Measurements from ENCODE around the gene KIF13A.
"Not testable (repeated sequence)": the region's sequence is repeated elsewhere in the genome, so short reads cannot be mapped to it uniquely, and the experiment has no call there.

Gene KIF13A

DNA sequence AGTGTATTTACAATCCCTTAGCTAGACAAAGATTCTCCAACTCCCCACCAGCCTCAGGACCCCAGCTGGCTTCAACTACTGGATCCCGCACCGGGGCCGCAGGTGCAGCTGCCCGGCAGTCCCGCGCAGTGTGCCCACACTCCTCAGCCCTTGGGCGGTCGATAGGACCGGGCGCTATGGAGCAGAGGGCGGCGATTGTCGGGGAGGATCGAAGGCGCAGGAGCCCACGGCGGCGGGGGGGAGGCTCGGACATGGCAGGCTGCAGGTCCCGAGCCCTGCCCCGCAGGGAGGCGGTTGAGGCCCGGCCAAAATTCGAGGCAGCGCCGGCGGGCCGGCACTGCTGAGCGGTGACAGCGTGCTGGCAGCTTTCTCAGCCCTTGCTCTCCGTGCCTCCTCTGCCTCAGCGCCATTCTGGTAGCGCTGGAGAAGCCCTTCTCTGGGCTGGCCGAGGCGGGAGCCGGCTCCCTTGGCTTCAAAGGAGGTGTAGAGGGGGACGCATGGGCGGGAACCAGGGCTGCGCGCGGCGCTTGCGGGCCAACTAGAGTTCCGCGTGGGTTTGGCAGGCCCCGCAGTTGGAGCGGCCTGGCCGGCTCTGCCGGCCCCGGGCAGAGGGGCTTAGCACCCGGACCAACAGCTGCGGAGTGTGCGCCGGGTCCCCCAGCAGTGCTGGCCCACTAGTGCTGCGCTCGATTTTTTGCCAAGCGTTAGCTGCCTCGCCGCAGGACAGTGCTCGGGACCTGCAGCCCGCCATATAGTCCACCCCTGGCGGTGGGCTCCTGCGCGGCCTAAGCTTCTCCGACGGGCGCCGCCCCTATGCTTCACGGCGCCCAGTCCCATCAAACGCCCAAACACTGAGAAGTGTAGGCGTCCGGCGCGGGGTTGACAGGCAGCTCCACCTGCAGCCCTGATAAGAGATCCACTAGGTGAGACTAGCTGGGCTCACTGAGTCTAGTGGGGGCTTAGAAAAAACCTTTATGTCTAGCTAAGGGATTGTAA lies 32.4 kb upstream of the KIF13A start:
- H3K4me3 Mint-ChIP-seq, result no peak overlapping the region
- no peaks in the 10 kb centered on the region for H3K4me1 Mint-ChIP-seq (ENCODE audit: low read depth)
- H3K27ac Mint-ChIP-seq, result no peak overlapping the region
- no peaks in the 10 kb centered on the region for H3K27me3 Mint-ChIP-seq (ENCODE audit: low read depth)
- DNase-seq (ENCODE audit: low spot score), result no peak
- H3K9me3 Mint-ChIP-seq, result peaks cover 4% of the 10 kb centered on the region
- no peaks in the 10 kb centered on the region for H3K36me3 Mint-ChIP-seq (ENCODE audit: low read depth)

DNA sequence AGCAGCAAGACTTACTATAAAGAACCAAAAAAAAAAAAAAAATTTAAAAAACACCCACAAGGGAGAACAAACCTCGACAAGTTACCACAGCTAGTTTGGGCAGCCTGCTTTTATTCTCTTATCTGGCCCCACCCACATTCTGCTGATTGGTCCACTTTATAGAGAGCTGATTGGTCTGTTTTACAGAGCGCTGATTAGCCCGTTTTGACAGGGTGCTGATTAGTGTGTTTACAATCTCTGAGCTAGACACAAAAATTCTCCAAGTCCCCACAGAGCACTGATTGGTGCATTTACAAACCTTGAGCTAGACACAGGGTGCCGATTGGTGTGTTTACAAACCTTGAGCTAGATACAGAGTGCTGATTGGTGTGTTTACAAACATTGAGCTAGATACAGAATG lies 31.7 kb upstream of the KIF13A start:
- H3K9me3 Mint-ChIP-seq; H3K4me1 Mint-ChIP-seq (ENCODE audit: low read depth); H3K27me3 Mint-ChIP-seq (ENCODE audit: low read depth); H3K27ac Mint-ChIP-seq; DNase-seq (ENCODE audit: low spot score); H3K4me3 Mint-ChIP-seq; H3K36me3 Mint-ChIP-seq (ENCODE audit: low read depth): not testable (repeated sequence)

DNA sequence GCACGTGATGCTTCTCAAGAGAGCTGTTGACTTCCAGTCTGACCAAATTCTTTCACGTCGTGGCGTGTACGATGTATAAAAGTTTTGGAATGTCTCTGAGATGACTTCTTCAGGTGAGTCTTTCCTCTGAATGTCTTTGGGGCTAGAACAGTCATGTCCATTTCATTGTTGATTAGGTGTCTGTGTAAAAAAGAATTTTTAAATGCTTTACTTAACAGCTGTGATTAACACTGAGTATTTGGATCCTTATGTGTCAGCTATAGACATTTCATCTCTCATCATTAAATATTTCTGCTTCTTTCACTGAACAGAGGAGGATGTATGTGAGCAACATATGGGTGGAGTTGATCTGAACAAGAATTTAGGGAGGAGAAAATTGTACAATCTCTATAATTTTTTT lies 29.3 kb upstream of the KIF13A start:
- H3K9me3 Mint-ChIP-seq, result peaks cover 4% of the 10 kb centered on the region
- no peaks in the 10 kb centered on the region for H3K4me1 Mint-ChIP-seq (ENCODE audit: low read depth)
- DNase-seq (ENCODE audit: low spot score), result no peak
- H3K27me3 Mint-ChIP-seq (ENCODE audit: low read depth), result no peaks in the 10 kb centered on the region
- no peaks in the 10 kb centered on the region for H3K36me3 Mint-ChIP-seq (ENCODE audit: low read depth)
- no peak overlapping the region for H3K27ac Mint-ChIP-seq
- no peak overlapping the region for H3K4me3 Mint-ChIP-seq

DNA sequence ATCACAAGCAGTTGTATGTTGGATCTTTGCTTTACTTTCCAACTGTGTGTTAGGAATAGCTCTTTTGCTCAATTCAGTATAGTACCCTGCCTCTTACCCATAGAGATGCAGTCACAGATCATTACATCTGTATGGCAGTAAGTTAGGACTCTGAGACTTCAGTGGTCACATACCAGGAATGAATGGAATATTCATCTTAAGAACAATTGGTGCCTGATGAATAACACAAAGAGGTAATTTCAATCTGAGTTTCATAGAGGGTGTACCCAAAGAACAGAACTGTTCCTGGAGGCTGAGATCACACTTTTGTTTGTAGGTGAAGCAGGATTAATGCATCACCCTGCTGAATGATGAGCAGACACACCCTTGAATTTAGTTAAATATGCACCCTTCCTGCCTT lies 28.7 kb upstream of the KIF13A start:
- no peak for DNase-seq (ENCODE audit: low spot score)
- Mint-ChIP-seq H3K4me3 (no peak overlapping the region), H3K27ac (no peak overlapping the region), H3K9me3 (peaks cover 4% of the 10 kb centered on the region), H3K4me1 (ENCODE audit: low read depth) (no peaks in the 10 kb centered on the region), H3K27me3 (ENCODE audit: low read depth) (no peaks in the 10 kb centered on the region), H3K36me3 (ENCODE audit: low read depth) (no peaks in the 10 kb centered on the region)

DNA sequence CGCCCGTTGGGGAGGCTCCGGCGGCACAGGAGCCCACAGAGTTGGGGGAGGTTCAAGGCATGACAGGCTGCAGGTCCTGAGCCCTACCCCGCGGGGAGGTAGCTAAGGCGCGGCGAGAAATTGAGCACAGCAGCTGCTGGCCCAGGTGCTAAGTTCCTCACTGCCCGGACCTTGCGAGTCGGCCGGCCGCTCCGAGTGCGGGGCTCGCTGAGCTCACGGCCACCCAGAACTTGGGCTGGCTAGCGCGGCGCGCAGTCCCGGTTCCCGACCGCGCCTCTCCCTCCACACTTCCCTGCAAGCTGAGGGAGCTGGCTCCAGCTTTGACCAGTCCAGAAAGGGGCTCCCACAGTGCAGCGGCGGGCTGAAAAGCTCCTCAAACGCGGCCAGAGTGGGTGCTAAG lies 23.9 kb upstream of the KIF13A start:
- no peaks in the 10 kb centered on the region for H3K27me3 Mint-ChIP-seq (ENCODE audit: low read depth)
- no peak overlapping the region for H3K27ac Mint-ChIP-seq
- no peaks in the 10 kb centered on the region for H3K9me3 Mint-ChIP-seq
- no peak overlapping the region for H3K4me3 Mint-ChIP-seq
- no peaks in the 10 kb centered on the region for H3K4me1 Mint-ChIP-seq (ENCODE audit: low read depth)
- no peaks in the 10 kb centered on the region for H3K36me3 Mint-ChIP-seq (ENCODE audit: low read depth)
- no peak for DNase-seq (ENCODE audit: low spot score)

DNA sequence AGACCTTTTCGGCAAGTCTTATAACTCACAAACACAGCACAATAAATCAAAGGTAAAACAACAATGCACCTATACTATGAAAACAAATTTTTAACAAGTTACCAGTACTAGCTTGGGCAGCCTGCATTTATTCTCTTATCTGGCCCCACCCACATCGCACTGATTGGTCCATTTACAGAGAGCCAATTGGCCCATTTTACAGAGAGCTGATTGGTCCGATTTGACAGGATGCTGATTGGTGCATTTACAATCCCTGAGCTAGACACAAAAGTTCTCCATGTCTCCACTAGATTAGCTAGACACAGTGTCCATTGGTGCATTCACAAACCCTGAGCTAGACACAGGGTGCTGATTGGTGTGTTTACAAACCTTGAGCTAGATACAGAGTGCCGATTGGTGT lies 23.1 kb upstream of the KIF13A start:
- DNase-seq (ENCODE audit: low spot score); H3K27me3 Mint-ChIP-seq (ENCODE audit: low read depth): not testable (repeated sequence)

DNA sequence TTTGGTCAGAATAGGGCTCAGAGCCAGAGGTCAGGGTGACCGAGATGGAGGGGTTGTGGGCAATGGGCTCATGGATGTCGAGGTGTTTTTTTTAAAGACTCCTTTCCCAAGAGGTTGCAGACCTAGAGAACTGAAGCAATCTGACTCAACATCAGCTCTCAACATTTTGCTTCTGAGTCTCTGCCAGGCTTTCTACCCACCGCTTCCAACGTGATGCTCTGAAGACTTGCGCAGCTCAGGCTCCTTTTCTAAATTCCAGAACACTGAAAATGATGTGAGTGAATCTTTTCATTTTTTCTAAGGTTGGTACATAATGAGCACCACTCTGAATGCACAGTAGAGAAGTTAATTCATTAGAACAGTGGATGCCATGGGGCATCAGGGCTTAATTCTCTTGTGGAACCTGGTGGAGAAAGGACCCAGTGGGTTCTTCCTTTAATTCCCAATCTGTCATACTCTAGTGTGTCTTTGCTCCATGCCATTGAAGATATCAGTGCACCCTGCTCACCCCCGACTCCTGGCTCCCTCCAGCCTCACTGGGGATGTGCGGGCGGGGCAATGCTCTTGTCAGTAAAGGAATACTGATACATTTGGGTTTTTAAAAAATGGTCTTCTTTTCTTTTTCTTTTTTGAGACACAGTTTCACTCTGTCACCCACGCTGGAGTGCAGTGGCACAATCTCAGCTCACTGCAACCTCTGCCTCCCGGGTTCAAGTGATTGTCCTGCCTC lies 17.0 kb upstream of the KIF13A start:
- Mint-ChIP-seq H3K9me3 (no peaks in the 10 kb centered on the region), H3K4me1 (ENCODE audit: low read depth) (no peaks in the 10 kb centered on the region), H3K36me3 (ENCODE audit: low read depth) (no peaks in the 10 kb centered on the region), H3K27ac (no peak overlapping the region), H3K4me3 (no peak overlapping the region), H3K27me3 (ENCODE audit: low read depth) (peaks cover 4% of the 10 kb centered on the region)
- DNase-seq (ENCODE audit: low spot score), result no peak

More for the DNA sequence above, 23.1 kb upstream of the KIF13A start:
- not testable (repeated sequence) for H3K36me3 Mint-ChIP-seq (ENCODE audit: low read depth); H3K9me3 Mint-ChIP-seq; H3K4me1 Mint-ChIP-seq (ENCODE audit: low read depth); H3K4me3 Mint-ChIP-seq; H3K27ac Mint-ChIP-seq

DNA sequence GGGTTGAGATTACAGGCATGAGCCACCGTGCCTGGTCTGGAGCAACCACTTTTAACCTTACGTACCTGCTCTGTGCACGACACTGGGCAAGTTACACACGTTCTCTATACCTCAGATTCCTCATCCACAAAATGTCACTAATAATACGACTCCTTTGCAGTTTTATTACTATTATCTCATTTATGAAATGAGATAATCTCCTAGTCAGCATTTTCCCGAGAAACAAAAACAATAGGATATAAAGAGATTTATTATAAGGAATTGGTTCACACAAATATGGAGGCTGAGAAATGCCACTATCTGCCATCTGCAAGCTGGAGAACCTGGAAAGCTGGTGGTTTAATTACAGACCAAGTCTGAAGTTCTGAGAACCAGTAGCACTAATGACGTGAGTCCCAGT lies 12.0 kb upstream of the KIF13A start:
- Mint-ChIP-seq H3K9me3 (no peaks in the 10 kb centered on the region), H3K27ac (no peak overlapping the region), H3K27me3 (ENCODE audit: low read depth) (peaks cover 25% of the 10 kb centered on the region), H3K4me3 (no peak overlapping the region), H3K4me1 (ENCODE audit: low read depth) (no peaks in the 10 kb centered on the region), H3K36me3 (ENCODE audit: low read depth) (no peaks in the 10 kb centered on the region)
- no peak for DNase-seq (ENCODE audit: low spot score)

DNA sequence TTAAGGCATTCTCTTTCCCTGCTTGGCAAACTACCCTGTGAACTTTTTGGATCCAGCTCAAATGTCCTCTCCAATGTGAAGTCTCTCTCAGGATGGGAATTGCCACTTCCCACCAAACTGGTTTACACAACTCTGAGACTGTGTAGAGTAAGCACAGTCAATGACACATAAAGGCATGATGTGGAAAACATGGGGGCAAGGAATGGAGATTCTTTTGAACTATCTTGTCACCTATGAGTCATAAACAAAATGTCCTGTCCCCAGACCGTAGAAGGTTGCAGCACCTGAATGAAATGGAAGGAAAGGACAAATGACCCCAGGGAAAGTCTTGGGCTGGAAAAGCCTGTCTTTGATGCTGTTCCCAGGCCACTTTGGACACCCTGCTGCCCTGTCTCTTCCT lies 11.0 kb upstream of the KIF13A start:
- no peak overlapping the region for H3K4me3 Mint-ChIP-seq
- H3K9me3 Mint-ChIP-seq, result no peaks in the 10 kb centered on the region
- H3K27me3 Mint-ChIP-seq (ENCODE audit: low read depth), result peaks cover 25% of the 10 kb centered on the region
- H3K36me3 Mint-ChIP-seq (ENCODE audit: low read depth), result no peaks in the 10 kb centered on the region
- no peaks in the 10 kb centered on the region for H3K4me1 Mint-ChIP-seq (ENCODE audit: low read depth)
- no peak overlapping the region for H3K27ac Mint-ChIP-seq
- DNase-seq (ENCODE audit: low spot score), result no peak

DNA sequence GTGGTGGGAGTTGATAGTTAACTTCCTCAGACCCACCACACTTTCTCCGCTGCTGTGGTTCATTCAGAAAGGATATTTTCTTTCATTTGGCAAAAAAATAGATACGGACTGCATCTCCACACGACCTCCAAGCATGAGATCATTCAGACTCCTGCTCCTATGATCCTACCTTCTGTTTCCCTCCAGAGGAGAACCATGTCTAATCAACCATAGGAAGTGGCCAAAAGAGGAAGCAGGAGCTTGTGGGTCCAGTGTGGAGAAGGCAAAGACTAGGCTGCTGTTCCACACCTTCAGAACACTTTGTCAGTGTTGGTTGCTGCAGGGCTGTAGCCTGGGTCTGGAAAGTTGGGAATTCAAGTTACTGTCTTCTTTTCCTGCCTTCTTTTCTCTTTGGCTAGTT lies 10.6 kb upstream of the KIF13A start:
- Mint-ChIP-seq H3K27me3 (ENCODE audit: low read depth) (peaks cover 25% of the 10 kb centered on the region), H3K9me3 (no peaks in the 10 kb centered on the region), H3K27ac (no peak overlapping the region), H3K4me3 (no peak overlapping the region), H3K36me3 (ENCODE audit: low read depth) (no peaks in the 10 kb centered on the region), H3K4me1 (ENCODE audit: low read depth) (no peaks in the 10 kb centered on the region)
- DNase-seq (ENCODE audit: low spot score), result no peak

DNA sequence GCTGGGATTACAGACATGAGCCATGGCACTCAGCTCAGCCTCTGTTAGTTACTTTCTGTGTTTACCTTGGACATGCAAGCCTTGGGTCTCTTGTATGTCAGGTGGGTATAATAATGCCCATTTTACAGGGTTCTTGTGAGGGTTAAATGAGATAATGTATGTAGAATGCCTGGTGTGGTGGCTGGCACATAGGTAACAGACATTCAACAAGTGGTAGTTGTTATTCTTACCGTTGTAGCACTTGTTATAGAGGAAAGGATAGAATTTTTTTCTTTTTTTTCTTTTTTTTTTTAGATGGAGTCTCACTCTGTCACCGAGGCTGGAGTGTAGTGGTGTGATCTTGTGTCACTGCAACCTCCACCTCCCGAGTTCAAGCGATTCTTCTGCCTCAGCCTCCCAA lies 8.0 kb upstream of the KIF13A start:
- no peaks in the 10 kb centered on the region for H3K4me1 Mint-ChIP-seq (ENCODE audit: low read depth)
- H3K27ac Mint-ChIP-seq, result no peak overlapping the region
- no peak overlapping the region for H3K4me3 Mint-ChIP-seq
- no peaks in the 10 kb centered on the region for H3K9me3 Mint-ChIP-seq
- DNase-seq (ENCODE audit: low spot score), result no peak
- H3K27me3 Mint-ChIP-seq (ENCODE audit: low read depth), result peaks cover 33% of the 10 kb centered on the region
- no peaks in the 10 kb centered on the region for H3K36me3 Mint-ChIP-seq (ENCODE audit: low read depth)

DNA sequence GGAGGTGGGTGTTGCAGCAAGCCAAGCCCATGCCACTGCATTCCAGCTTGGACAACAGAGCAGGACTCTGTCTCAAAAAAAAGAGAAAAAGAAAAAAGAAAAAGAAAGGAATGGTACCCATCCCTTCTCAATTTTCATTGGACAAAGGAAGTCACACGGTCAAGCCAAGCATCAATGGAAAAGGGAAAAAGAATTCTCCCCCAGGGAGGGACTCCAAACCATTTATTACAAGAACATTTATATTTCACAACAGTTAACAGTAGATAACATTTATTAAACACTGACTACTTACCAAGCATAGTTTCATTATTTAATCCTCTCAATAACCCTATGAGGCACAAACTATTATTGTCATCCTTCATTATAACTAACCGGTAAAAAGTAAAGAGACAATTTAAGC lies 6.6 kb upstream of the KIF13A start:
- no peak for DNase-seq (ENCODE audit: low spot score)
- no peaks in the 10 kb centered on the region for H3K9me3 Mint-ChIP-seq
- peaks cover 41% of the 10 kb centered on the region for H3K27me3 Mint-ChIP-seq (ENCODE audit: low read depth)
- H3K4me3 Mint-ChIP-seq, result no peak overlapping the region
- H3K27ac Mint-ChIP-seq, result no peak overlapping the region
- no peaks in the 10 kb centered on the region for H3K36me3 Mint-ChIP-seq (ENCODE audit: low read depth)
- H3K4me1 Mint-ChIP-seq (ENCODE audit: low read depth), result no peaks in the 10 kb centered on the region

DNA sequence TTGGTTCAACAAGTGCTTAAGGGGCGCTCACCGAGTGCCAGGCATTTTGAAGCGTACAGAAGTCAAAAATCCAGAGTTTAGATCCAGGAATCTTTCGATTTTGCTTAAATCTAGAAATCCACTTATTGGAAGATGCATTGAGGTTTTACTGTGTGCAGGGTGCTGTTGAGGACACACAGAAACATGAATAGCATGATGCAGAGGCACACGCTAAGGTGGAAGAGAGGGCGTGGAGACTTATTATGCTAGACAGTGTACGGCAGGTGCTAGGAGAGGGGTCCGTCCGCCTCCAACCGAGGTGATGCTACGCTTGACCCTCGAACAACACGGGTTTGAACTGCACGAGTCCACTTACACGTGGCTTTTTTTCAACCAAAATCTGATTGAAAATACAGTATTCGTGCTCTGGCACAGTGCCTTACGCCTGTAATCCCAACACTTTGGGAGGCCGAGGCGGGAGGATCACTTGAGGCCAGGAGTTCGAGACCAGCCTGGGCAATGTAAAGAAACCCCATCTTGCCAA lies 1.0 kb upstream of the KIF13A start:
- no peak overlapping the region for H3K27ac Mint-ChIP-seq
- H3K36me3 Mint-ChIP-seq (ENCODE audit: low read depth), result no peaks in the 10 kb centered on the region
- H3K4me3 Mint-ChIP-seq, result peak overlapping the region; percentile 87
- DNase-seq (ENCODE audit: low spot score), result no peak
- peaks cover 64% of the 10 kb centered on the region for H3K27me3 Mint-ChIP-seq (ENCODE audit: low read depth)
- peaks cover 7% of the 10 kb centered on the region for H3K4me1 Mint-ChIP-seq (ENCODE audit: low read depth)
- no peaks in the 10 kb centered on the region for H3K9me3 Mint-ChIP-seq

DNA sequence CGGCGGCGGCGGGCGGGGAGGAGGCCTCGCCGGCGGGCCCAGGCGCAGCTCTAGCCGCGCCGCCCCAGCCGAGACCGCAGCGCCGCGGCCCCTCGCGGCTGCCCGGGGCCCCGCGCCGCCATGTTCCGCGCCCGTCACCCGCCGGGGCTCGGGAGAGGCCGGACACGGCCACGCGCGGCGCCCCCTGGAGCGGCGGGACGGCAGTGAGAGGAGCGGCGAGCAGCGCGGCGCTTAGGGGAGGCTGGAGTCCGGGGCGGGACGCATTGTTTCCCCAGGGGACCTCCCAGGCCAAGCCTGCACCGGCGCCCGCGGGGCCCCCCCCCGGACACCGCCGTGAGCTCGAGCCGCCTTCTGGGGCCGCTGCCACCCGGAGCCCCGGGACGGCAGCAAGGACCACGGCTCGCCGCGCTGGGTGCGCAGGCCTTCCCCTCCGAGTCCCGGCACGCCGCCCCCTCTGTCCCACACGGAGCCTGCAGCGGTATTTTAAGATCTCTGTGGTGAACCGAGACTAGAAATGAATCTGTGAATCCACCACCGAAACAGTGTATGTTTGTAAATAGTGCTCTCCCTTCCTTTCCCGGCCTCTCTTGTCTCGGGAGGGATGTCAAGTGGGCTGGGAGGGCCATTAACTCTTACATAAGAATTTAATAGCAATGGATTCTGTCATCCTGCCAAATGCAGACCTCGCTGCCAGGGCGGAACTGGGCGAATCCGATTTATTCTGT lies 424 bp upstream of the KIF13A start:
- Mint-ChIP-seq H3K27ac (no peak overlapping the region), H3K36me3 (ENCODE audit: low read depth) (no peaks in the 10 kb centered on the region), H3K4me3 (peak overlapping the region; percentile 87), H3K27me3 (ENCODE audit: low read depth) (peaks cover 64% of the 10 kb centered on the region), H3K9me3 (no peaks in the 10 kb centered on the region), H3K4me1 (ENCODE audit: low read depth) (peaks cover 7% of the 10 kb centered on the region)
- DNase-seq (ENCODE audit: low spot score), result peak; percentile 54
